Anterior cingulate cortex (tissue), 58 donors: Measurements from ENCODE around the gene KRT9.
"Not testable (repeated sequence)": the region's sequence is repeated elsewhere in the genome, so short reads cannot be mapped to it uniquely, and the experiment has no call there.

Experiments used
- DNase-seq, 58 donors: peaks; one replicate each; lab custom pipeline; 2025; lab: John Stamatoyannopoulos, UW

The KRT9 gene

GRCh38 chr17:41547921-41548843, 23.7 kb downstream of the KRT9 start:
- peak in 32 of 58 donors; percentile 2 to 69 (median 15) for DNase-seq

GRCh38 chr17:41547378-41547841, 24.4 kb downstream of the KRT9 start:
- DNase-seq: no peak

GRCh38 chr17:41546819-41547218, 25.0 kb downstream of the KRT9 start:
- no peak for DNase-seq

- no peak for DNase-seq
These were observed 25.9 kb downstream of the KRT9 start for GRCh38 chr17:41545829-41546410.

DNA sequence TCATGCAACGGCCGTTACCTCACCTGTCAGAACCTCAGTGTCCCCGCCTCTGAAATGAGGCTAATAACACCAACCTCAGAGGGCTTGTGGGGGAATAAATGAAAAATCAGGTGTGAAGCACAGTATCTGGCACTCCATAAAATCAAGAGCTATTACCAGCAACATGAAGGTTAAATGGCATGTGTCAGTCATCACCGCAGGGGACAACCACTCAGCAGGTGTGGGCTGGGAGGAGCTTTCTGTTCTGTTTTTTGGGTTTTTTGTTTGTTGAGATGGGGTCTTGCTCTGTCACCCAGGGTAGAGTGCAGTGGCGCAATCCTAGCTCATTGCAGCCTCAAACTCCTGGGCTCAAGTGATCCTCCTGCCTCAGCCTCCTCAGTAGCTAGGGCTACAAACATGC, 26.9 kb downstream of the KRT9 start:
- DNase-seq: no peak

DNA sequence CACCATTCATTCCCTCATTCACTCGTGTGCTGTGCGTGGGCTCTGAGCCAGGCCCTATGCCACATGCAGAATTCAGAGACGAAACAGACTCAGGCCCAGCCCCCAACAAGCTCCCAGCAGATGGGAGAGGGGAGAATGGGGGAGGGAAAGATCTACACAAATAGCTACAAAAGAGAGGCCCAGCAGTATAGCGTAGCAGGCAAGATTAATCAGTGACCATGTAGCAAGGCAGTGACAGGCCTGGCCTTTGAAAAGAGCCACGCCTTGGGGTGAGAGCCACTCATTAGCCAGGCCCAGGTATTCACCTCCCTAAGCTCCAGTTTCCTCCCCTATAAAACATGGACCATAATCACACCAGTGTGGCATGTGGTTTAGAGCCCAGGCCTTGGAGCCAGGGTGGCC, 27.4 kb downstream of the KRT9 start:
- DNase-seq: peak in 6 of 58 donors; percentile 3 to 28 (median 10)

- not testable (repeated sequence) for DNase-seq
These were observed 29.1 kb downstream of the KRT9 start for GRCh38 chr17:41542786-41543185.

DNA sequence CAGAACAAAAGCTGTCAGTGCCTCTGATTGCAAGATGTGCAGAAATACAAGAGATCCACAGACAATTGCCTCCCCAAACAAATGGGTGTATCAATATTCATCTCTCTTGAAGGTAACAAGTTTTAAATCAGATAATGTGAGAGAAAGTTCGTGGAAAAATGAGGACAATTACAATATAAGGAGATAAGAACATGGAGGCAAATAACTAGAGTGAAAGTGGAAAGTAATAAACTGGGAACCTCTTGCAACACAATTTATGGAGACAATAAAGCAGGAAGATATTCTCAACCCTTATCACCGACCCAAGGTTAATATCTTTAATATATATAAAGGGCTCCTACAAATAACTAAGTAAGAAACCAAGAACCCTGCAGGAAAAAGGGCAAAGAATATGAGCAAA, 29.5 kb downstream of the KRT9 start:
- DNase-seq: no peak

DNA sequence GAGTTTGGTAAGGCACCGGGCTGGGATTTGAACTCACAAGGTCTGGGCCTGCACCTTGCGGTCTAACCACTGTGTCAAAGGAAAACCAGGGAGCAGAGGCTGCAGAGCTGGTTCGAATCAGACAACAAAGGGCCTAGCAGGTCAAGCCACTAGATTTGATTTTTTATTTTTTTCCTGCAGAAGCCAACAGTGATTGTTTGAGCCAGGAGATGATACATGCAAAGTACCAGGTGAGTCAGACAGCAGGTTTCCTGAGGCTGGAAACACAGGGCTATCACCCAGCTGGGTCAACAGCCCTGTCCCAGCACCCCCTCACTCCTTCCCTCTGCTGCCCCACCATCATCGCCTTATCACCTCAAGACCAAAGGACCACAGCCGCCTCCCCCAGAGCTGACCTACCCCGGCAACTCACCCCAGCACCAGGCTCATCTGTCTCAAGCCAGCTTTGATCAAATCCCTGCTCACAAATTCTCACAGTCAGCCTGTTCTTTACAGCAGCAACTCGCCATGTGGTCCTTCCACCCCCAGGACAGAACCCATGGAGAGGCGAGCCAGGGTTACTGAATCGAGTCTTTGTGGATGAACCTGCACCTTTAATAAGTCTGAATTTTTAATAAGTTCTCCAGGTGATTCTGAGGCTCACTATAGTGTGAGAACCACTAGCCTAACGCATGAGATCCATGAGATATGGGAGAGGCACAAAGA, 30.8 kb downstream of the KRT9 start:
- no peak for DNase-seq

GRCh38 chr17:41539979-41540701, 31.7 kb downstream of the KRT9 start:
- DNase-seq: no peak

DNA sequence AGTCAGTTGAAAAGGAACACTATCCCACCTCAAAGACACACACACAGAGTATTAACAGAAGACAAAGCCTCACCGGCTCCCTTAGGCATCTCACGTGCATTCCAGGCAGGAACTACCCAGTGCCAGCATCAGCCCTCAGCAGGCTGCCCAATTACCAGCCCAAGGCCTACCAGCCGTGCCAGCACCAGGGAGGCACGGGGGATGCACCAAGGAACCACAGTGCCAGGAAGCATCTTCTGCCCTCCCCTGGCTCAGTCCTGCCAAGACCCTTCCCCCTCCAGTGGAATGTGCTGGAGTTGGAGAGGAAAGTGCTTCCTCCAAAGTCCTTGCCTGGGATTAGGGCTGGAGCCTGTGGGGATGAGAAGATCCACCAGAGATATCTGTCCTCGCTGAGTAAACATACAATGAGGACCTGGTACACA, 32.8 kb downstream of the KRT9 start:
- no peak for DNase-seq

GRCh38 chr17:41538565-41538991, 33.3 kb downstream of the KRT9 start:
- no peak for DNase-seq

DNA sequence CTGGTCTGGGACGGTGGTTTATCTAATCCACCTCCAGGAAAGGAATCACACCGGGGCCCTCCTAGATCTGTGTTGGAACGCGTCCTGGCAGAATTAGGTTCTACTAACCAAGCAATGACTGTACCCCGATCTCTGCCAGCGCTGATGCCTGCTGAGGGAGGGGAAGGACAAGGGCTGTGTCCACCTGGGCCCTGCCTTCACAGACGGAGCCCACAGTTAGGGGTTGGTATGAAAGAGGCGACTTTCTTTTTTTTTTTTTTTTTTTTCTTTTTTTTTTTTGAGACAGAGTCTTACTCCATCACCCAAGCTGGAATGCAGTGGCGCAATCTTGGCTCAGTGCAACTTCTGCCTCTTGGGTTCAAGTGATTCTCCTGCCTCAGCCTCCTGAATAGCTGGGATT, 33.9 kb downstream of the KRT9 start:
- DNase-seq: no peak

DNA sequence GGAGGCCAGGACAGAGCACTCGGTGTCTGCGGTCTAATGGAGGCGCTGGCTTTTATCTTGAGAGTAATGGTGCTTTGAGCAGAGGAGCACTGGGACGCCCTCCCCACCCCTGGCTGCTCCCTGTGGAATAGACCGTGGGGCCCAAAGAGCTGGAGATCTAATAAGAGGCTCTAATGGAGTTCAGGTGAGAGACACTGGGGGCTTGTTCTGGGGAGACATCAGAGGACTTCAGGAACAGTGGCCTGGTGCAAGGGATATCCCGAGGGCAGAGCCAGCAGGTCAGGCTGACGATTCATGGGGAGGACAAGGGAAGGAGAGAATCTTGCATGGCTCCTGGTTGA, 34.3 kb downstream of the KRT9 start:
- no peak for DNase-seq

DNA sequence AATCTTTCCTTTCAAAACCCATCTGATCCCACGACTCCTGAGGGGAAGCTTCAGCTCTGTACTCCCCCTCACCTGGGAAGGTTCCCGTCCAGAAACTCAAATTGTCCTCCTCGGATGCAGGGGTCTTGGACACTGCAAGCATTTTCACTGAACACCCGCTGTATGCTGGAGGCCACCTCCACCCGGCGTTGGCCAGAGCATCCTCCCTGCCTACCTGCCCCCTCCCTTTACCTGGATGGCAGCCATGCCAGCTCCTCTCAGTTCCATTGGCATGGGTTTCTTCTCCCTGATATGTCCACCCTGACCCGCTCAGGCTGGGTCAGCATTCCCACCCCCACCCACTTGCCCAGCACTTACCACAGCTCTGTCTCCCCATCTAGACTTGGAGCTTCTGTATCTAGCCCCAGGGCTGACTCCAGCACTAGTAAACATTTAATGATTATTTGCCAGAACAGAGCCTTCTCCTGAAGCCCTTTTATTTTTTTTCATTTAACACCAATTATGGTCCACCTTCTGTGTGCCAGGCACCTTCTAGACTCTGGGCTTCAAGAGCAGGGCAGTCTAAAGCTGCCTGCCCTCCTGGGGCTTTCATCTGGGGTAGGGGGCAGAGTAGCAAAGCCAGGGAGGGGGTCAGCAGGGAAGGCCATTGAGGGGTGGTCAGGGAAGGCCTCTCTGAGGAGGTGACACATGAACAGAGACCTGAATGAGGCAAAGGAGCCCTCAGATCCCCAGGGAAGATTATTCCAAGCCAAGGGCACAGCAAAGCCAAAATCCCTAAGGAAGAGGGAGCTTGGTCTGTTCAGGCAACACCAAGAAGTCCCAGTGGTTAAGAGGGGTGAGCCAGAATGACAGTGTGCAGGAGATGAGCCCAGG, 34.9 kb downstream of the KRT9 start:
- DNase-seq: no peak

DNA sequence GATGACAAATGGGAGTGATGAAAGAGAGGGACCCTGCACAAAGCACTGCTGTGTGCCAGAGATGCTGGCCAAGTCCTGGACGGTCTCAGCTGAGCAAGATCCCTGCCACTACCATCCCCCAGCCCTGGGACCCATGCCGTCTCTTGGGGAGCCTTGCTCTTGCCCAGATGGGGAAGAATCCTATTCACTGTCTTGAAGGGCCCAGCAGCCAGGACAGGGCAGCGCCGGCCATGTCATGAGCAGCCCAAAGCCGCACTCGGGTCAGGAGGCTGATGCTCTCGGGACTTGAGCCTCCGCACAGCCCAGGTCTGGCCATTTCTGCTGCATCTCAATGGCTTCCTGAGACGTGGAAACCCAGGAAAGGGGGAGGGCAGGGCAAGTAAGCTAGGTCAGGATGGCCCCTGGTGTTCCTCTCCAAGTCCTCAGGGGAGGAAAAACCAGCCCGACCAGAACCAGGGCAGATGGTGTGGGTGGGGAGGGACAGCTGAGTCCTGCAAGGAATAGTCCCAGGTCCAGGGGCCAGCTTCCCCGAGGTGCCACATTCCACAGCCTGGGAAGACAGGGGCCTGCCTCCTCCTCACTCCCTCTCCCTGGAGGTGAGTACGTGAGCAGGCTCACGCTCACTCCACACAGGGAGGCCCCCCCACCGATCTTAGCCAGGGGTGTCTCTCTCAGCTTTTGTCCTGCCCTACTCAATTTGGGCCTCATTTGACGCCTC, 35.9 kb downstream of the KRT9 start:
- no peak for DNase-seq

DNA sequence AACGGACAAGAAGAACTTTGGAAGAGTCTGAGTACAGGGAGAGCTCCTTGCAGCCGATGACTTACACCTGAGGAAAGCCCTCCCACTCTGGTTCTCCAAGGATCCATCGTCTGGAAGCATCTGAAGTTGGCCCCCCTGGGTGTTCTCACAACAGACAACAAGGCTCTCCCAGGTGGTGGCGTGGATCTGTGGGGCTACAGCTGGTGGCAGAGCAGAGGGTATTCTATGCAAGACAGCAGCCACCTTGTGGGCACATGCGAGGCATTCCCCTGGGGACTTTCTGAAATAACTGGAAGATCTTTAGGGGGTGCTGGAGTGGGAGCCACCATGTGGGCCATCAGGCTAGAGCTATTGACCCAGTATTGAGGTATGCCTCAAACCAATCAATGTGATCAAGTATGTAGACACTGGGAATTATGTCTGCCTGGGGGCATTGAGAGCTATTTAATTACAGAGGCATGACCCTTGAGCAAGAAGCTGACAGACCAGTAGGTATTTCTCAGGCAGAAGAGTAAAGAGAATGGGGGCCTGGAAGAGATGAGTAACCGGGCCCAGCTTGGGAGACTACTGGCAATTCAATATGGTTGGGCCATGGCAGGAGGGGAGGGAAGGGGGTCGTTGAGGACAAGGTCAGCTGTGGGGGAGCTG, 36.8 kb downstream of the KRT9 start:
- no peak for DNase-seq

DNA sequence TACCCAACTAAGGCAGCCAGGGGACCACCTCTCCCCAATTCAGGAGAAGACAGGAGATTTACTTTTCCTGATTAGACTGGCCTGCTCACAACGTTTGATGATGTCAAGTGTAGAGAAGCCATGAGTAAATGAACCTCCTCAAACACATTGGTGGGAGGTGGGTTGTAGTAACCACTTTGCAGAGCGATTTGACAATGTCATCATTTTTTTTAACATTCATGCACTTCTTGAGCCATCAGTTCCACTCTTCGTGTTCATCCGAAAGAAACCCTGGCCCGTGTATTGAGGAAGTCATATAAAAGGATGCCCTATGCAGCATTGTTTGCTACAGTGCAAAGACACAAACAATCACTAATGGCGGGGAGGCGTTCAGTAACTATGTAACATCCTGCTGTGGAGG, 38.2 kb downstream of the KRT9 start:
- DNase-seq: no peak
